ENCODE results near the gene C14orf180. TPM values are rescaled to one million over a fixed set of nuclear protein-coding genes. Genes with fewer than 3 reads are reported as not detected.

The C14orf180 gene
- total and polyA plus RNA-seq, 2 of the 8 experiments (the other 6 are each of a cell fraction or from before 2014, with no cell fraction given), result not detected

- Histone ChIP-seq H2BK120ac (replicated peaks; ENCODE audit: low read depth, low read length) (no peak overlapping the region), H3K27me3 (replicated peaks in 1 of 4; ENCODE audit: control insufficient read depth in 3 of 4, extremely low read depth in 1 of 4, insufficient read depth in 3 of 4, low read length in 3 of 4) (no peaks in the 10 kb centered on the region; a peak in 2 of 7 replicates), H3K4me1 (replicated peaks in 1 of 4; ENCODE audit: control insufficient read depth in 3 of 4, insufficient read depth in 4 of 4, low read length in 3 of 4) (peaks cover 0 to 6% (median under 1%) of the 10 kb centered on the region in 4 experiments; a peak in 3 of 7 replicates), H3K56ac (replicated peaks; ENCODE audit: insufficient read length, low read depth, low read length) (no peak overlapping the region), H3K4me2 (ENCODE audit: insufficient read depth in 1 of 2, low read depth in 2 of 2, low read length in 2 of 2) (no peak overlapping the region), H3K4ac (replicated peaks; ENCODE audit: insufficient read length, low read depth, low read length) (no peak overlapping the region), H3K23me2 (ENCODE audit: low read depth, low read length) (no peaks in the 10 kb centered on the region), H3K9ac (replicated peaks in 1 of 4; ENCODE audit: extremely low read depth in 1 of 4, low read depth in 3 of 4, low read length in 3 of 4) (no peak overlapping the region), H4K91ac (replicated peaks; ENCODE audit: insufficient read length, low read length) (no peak overlapping the region), H3K4me3 (ENCODE audit: extremely low read depth in 1 of 4, insufficient read depth in 2 of 4, low read depth in 3 of 4, low read length in 4 of 4) (no peak overlapping the region), H2AFZ (ENCODE audit: low read length) (no peak overlapping the region), H3K14ac (ENCODE audit: insufficient read length) (no peak overlapping the region), H3K79me1 (ENCODE audit: low read depth, low read length) (no peaks in the 10 kb centered on the region), H3K18ac (ENCODE audit: extremely low read depth, low read length) (no peak overlapping the region), H3K79me2 (ENCODE audit: control insufficient read depth in 1 of 2, insufficient read depth in 2 of 2, low read length in 2 of 2) (no peaks in the 10 kb centered on the region), H2BK15ac (ENCODE audit: low read length) (no peak overlapping the region; the same call in 1 of the 2 replicates), H3K9me3 (ENCODE audit: insufficient read depth in 2 of 2, low read depth in 1 of 2, low read length in 1 of 2) (no peaks in the 10 kb centered on the region), H4K20me1 (replicated peaks in 1 of 2; ENCODE audit: control insufficient read depth in 1 of 2, insufficient read depth in 2 of 2, low read length in 2 of 2) (peaks cover 0 to 4% of the 10 kb centered on the region in 2 experiments), H3K36me3 (ENCODE audit: control insufficient read depth in 2 of 4, insufficient read depth in 4 of 4, low read length in 3 of 4) (no peaks in the 10 kb centered on the region), H4K8ac (ENCODE audit: extremely low read depth, insufficient read depth, low read length) (peak overlapping the region; percentile 14; the same call in 1 of the 2 replicates), H3K23ac (ENCODE audit: insufficient read length) (no peak overlapping the region), H2BK5ac (ENCODE audit: low read depth, low read length) (no peak overlapping the region), H4K5ac (ENCODE audit: insufficient read length, low read depth, low read length) (no peak overlapping the region), H2AK5ac (ENCODE audit: low read depth, low read length) (no peak overlapping the region), H3K27ac (ENCODE audit: low read depth, low read length) (no peak overlapping the region), H2BK20ac (ENCODE audit: low read length) (no peak overlapping the region), H2BK12ac (ENCODE audit: low read depth, low read length) (peak overlapping the region; percentile 50; the same call in 1 of the 2 replicates)
- no peak for DNase-seq (ENCODE audit: low read depth in 1 of 2, low spot score in 2 of 2)
- ChIA-PET POLR2A (ENCODE audit: partially characterized antibody) (interaction anchor here (1.3 to 1.6 kb wide), 2 partner anchors 9 to 11 kb away, joined by 3 read pairs; no protein-coding TSS in a partner anchor), CTCF (ENCODE audit: partially characterized antibody) (interaction anchor here (0.6 to 2.4 kb wide), 60 partner anchors 9 to 664 kb away, joined by 3 to 18 read pairs (median 4); no protein-coding TSS in a partner anchor)
- WGBS, 2 experiments (ENCODE audit: extremely low coverage in 1 of 2, insufficient coverage in 1 of 2, insufficient read length in 1 of 2, insufficient replicate concordance in 2 of 2, low coverage in 1 of 2, low lambda C conversion rate in 2 of 2, missing lambda C conversion rate in 1 of 2), result 91% methylated on average over 26 of the region's 30 CpGs; no CpG with 5 or more reads in 1 of the 2 experiments
- FAIRE-seq, result no peak
- no peak for TF ChIP-seq NRF1 (IDR thresholded peaks at IDR 0.05; ENCODE audit: low read depth, low read length)
- TF ChIP-seq JUND (IDR thresholded peaks at IDR 0.05; ENCODE audit: low read length), result no peak
- TF ChIP-seq SP4 (IDR thresholded peaks at IDR 0.05; ENCODE audit: low read length), result no peak
- TF ChIP-seq FOSL1 (IDR thresholded peaks at IDR 0.05; ENCODE audit: insufficient read depth, low read depth, low read length), result no peak
Observed at GRCh38 chr14:104564744-104565679, 14.6 kb upstream of the C14orf180 start.
